GM23248 (cell line): ENCODE measurements around the gene ZNF576. TPM values are rescaled to one million over a fixed set of nuclear protein-coding genes. Genes with fewer than 3 reads are reported as not detected.

ENCODE experiments used
- DNase-seq: peaks from one replicate; pipeline ENCODE4 v3.0.0-alpha.2; 2015
- H2AFZ ChIP-seq: fragments of 200-600 bp; sonication (generic); 2 replicates; pipeline ENCODE4 v1.6.1; 2016; ENCODE audit warnings: antibody characterized with exemption
- H3F3A ChIP-seq: fragments of 200-600 bp; sonication (generic); 2 replicates; pipeline ENCODE4 v1.6.1; 2016; ENCODE audit warnings: mild to moderate bottlenecking, antibody characterized with exemption, mixed run types; ENCODE audit not compliant: insufficient read depth
- H3K27ac ChIP-seq: fragments of 200-600 bp; sonication (generic); 2 replicates; pipeline ENCODE4 v1.5.1; 2016; ENCODE audit warnings: mild to moderate bottlenecking
- H3K27me3 ChIP-seq: fragments of 200-600 bp; sonication (generic); replicated peaks from 2 replicates; pipeline ENCODE4 v1.6.1; 2016; ENCODE audit warnings: mild to moderate bottlenecking; ENCODE audit not compliant: insufficient read depth
- H3K36me3 ChIP-seq: fragments of 200-600 bp; sonication (generic); 2 replicates; pipeline ENCODE4 v1.6.1; 2016; ENCODE audit warnings: low read depth, mild to moderate bottlenecking
- H3K4me1 ChIP-seq: fragments of 200-600 bp; sonication (generic); 2 replicates; pipeline ENCODE4 v1.6.1; 2016; ENCODE audit warnings: mild to moderate bottlenecking; ENCODE audit not compliant: insufficient read depth
- H3K4me2 ChIP-seq: fragments of 200-600 bp; sonication (generic); one replicate; pipeline ENCODE4 v1.6.1; 2016; ENCODE audit warnings: mild to moderate bottlenecking; ENCODE audit not compliant: unreplicated experiment
- H3K4me3 ChIP-seq: fragments of 200-600 bp; sonication (generic); 2 replicates; pipeline ENCODE4 v1.5.1; 2016; ENCODE audit warnings: mild to moderate bottlenecking
- H3K79me2 ChIP-seq: fragments of 200-600 bp; sonication (generic); 2 replicates; pipeline ENCODE4 v1.6.1; 2016; ENCODE audit warnings: mild to moderate bottlenecking; ENCODE audit not compliant: insufficient read depth
- H3K9ac ChIP-seq: fragments of 200-600 bp; sonication (generic); 2 replicates; pipeline ENCODE4 v1.6.1; 2016; ENCODE audit warnings: mild to moderate bottlenecking
- H3K9me2 ChIP-seq: fragments of 200-600 bp; sonication (generic); 2 replicates; pipeline ENCODE4 v1.6.1; 2016; ENCODE audit warnings: mixed run types, mild to moderate bottlenecking, moderate library complexity; ENCODE audit not compliant: insufficient read depth
- H3K9me3 ChIP-seq: fragments of 200-600 bp; sonication (generic); one replicate; pipeline ENCODE4 v1.6.1; 2017; ENCODE audit warnings: low read depth
- H4K20me1 ChIP-seq: fragments of 200-600 bp; sonication (generic); 2 replicates; pipeline ENCODE4 v1.6.0; 2016; ENCODE audit not compliant: insufficient read depth
- EZH2 ChIP-seq: fragments of 200-600 bp; sonication (generic); IDR thresholded peaks from 2 replicates; pipeline ENCODE4 v1.6.1; 2018; ENCODE audit warnings: antibody characterized with exemption, mild to moderate bottlenecking; ENCODE audit not compliant: insufficient read depth, poor library complexity, severe bottlenecking
- EZH2phosphoT487 ChIP-seq: fragments of 200-600 bp; sonication (generic); IDR thresholded peaks from 2 replicates; pipeline ENCODE4 v1.6.1; 2018; ENCODE audit warnings: antibody characterized with exemption, moderate library complexity, mild to moderate bottlenecking, low read depth; ENCODE audit not compliant: insufficient read depth
- WGBS, 2 experiments: methylation state at CpG; one replicate each; pipeline ENCODE4 v1.1.6; 2015 to 2017; ENCODE audit warnings: low lambda C conversion rate in 2 of 2, low coverage in 1 of 2; ENCODE audit errors: missing lambda C conversion rate in 2 of 2; 5-methylcytosine and 5-hydroxymethylcytosine counted together
- in situ Hi-C: fragments of 300-500 bp; cut with MboI; formaldehyde crosslinking; loops from 2 replicates; pipeline ENCODE4 v1.15.0; 2020
- polyA plus RNA-seq: library from polyadenylated mRNA; unstranded; fragments of >200 nt; fragmentation: Nextera tagmentation; extraction: Ambion mirVana; gene quantifications from 2 replicates; pipeline ENCODE4 v1.2.1, GENCODE V29; 2016
- total RNA-seq: library from RNA; depleted of rRNA; stranded (reverse); fragments of >200 nt; shearing (Covaris generic); gene quantifications from 2 replicates; pipeline ENCODE4 v1.2.3, GENCODE V29; 2014

Gene ZNF576
- total and polyA plus RNA-seq, 2 experiments from 2014 or later, result 11.7 to 19.3 TPM

DNA sequence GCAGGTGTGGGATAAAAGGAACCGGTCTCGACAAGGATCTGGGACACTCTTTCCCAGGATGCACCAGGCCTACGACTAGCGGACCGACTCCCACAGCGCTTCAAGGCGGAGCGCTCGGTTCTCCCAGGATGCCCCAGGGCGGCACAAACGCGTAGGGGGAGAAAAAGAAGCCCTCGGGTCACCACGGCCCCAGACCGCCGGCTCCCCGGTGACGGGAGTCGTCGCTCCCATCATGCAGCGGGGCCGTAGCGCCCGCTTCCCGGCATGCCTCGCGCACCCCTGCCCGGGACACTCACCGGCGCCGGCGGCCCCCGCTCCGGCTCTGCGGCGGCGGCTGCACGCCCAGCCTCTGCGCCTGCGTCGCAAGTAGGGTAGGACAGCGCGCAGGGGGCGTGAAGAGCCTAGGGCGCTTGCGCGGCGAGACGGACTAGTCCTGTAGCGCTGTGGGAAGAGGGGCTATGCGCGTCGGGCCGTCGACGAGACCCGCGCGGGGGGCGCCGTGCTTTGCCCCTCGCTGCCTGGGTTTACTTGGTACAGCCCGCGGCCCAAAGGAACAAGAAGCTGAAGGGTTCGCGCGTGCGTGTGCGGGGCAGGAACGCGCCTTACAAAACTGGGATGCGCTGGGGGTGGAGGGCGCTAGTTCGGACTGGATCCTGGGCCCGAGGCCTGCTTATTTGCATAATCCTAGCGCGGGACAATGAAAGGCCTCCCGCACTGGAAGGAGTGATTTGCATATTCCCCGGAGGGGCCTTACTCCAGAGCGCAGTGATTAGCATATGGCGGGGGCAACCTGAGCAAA, 23.1 kb downstream of the ZNF576 start, which contains the start of gene ZNF428:
ZNF428 (minus strand) TSS at position 368 of the 799 bp plus-strand sequence. CDS start 5,325 bp downstream, outside the sequence.
- WGBS, 2 experiments, result 2% methylated on average over 54 to 78 of the region's 81 CpGs
- Histone ChIP-seq H3K27me3 (no peaks in the 10 kb centered on the region), H3K79me2 (peaks cover 59% of the 10 kb centered on the region), H3K27ac (peak within 1 kb of the TSS; percentile 70), H3K36me3 (no peaks in the 10 kb centered on the region), H3K4me3 (peak within 1 kb of the TSS; percentile 73), H3K9ac (peak within 1 kb of the TSS; percentile 85), H3K4me1 (peaks cover 12% of the 10 kb centered on the region), H3K4me2 (peak within 1 kb of the TSS; percentile 96), H3K9me3 (no peaks in the 10 kb centered on the region), H2AFZ (peak within 1 kb of the TSS; percentile 92), H4K20me1 (no peaks in the 10 kb centered on the region), H3K9me2 (no peaks in the 10 kb centered on the region), H3F3A (peaks cover 4% of the 10 kb centered on the region; the same call in 1 of the 2 replicates)
- in situ Hi-C loops, result no loop called here
- no peak for TF ChIP-seq EZH2
- TF ChIP-seq EZH2phosphoT487, result no peak
- DNase-seq, result peak; percentile 97

DNA sequence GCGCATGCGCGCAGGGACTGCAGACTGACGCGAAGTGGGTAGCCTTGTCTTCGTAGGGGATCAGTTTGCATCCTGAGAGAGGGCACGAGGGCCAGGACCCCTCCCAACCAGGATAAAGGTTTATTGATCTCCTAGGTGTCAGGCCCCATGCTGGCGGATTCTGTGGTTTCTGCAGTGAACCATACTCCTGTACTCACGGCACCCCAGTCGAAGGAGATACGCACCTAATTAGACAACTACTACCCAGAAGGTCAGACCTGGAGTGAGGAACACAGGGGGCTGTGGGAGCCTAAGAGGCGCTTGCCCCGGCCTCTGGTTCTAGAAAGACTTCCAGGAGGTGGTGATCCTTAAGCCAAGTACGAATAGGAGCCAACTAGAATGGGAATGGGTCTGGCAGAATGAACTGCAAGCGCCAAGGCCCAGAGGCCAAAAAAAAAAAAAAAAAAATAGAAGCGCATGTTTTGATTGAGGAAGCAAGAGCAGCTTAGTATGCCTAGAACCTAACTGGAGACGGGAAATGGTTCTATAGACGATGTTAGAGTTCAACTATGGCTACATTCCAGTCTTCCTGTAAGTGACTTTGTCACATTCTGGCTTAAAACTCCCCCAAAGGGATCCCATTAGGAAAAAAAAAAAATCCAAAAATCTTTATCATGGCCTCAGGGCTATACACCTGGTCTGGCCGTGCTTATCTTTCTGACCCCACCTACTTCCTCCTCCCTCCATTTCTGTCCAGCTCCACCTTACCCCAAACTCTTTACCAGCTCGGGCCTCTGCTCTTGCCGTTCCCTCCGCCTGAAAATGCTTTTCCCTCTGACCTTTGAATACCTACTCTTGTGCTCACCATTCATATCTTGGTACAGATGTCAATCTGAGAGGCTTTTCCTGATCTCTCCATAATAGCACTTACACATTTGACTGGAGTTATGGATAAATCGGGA, 23.9 kb downstream of the ZNF576 start:
- in situ Hi-C loops, result no loop called here

DNA sequence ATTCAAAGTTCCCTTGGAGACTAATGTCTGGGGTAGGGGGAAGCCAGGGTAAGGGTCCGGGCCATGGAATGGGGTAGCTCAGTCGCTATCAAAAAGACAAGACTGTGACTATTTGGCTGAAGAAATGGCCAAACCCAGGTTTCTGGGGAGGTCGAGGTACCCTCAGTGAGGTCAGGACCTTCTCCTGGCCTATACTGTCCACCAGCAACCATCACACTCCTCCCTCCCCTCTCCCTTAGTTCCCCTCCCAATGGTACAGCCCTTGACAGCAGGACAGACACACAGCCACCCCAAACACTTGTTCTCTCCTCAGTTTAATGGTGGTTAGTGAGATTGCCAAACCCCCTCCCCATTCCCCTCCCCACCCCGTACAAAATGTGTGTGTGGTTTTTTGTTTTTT, 25.7 kb downstream of the ZNF576 start:
- Histone ChIP-seq H3K27ac (no peak overlapping the region), H3K9me2 (no peaks in the 10 kb centered on the region), H2AFZ (no peak overlapping the region), H3K4me3 (no peak overlapping the region), H3K9ac (no peak overlapping the region), H3K27me3 (0 out of 2 replicates have a peak, but pooled peaks cover 4% of the 10 kb centered on the region), H3K4me1 (peaks cover 12% of the 10 kb centered on the region), H4K20me1 (no peaks in the 10 kb centered on the region), H3K79me2 (peaks cover 33% of the 10 kb centered on the region), H3K36me3 (no peaks in the 10 kb centered on the region), H3K4me2 (no peak overlapping the region), H3K9me3 (no peaks in the 10 kb centered on the region), H3F3A (peaks cover 4% of the 10 kb centered on the region; the same call in 1 of the 2 replicates)
- in situ Hi-C loops, result no loop called here
- no peak for DNase-seq
- no peak for TF ChIP-seq EZH2
- TF ChIP-seq EZH2phosphoT487, result no peak
- WGBS, 2 experiments, result 69 to 76% methylated on average over 4 of the region's 4 CpGs

More for the DNA sequence above, 23.9 kb downstream of the ZNF576 start:
- TF ChIP-seq EZH2 (no peak), EZH2phosphoT487 (no peak)
- Histone ChIP-seq H3K4me2 (peak overlapping the region; percentile 96), H3K9me3 (no peaks in the 10 kb centered on the region), H3K4me1 (peaks cover 12% of the 10 kb centered on the region), H3K9ac (peak overlapping the region; percentile 85), H3F3A (peaks cover 4% of the 10 kb centered on the region; the same call in 1 of the 2 replicates), H3K79me2 (peaks cover 50% of the 10 kb centered on the region), H3K27ac (peak overlapping the region; percentile 70), H2AFZ (peak overlapping the region; percentile 92), H3K4me3 (peak overlapping the region; percentile 73), H3K27me3 (no peaks in the 10 kb centered on the region), H4K20me1 (no peaks in the 10 kb centered on the region), H3K9me2 (no peaks in the 10 kb centered on the region), H3K36me3 (no peaks in the 10 kb centered on the region)
- 38 to 41% methylated on average over 23 of the region's 23 CpGs for WGBS, 2 experiments
- no peak for DNase-seq

DNA sequence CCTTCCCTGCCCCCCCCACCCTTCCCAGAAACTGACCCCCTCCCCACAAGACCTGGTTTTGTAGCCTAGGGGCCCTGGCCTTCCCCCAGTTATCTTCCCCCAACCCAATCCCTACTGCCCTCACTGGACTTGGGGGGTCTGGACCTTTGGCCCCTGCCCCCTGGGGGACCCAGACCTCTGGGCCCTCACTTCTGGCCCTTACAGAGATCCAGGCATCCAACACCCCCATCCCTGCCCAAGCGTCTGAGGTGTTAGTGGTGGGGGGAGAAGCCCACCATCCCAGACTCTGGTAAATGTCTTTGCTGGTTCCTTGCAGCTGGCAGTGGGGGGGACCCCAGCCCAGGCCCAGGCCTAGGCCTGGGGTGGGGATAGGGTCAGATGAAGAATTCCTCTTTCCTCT, 26.6 kb downstream of the ZNF576 start:
- H3K27ac ChIP-seq, result no peak overlapping the region
- H3F3A ChIP-seq, result peaks cover 4% of the 10 kb centered on the region; the same call in 1 of the 2 replicates
- H3K27me3 ChIP-seq, result 0 out of 2 replicates have a peak, but pooled peaks cover 4% of the 10 kb centered on the region
- no peak overlapping the region for H3K4me3 ChIP-seq
- DNase-seq, result no peak
- H3K4me1 ChIP-seq, result peaks cover 12% of the 10 kb centered on the region
- TF ChIP-seq EZH2, result no peak
- no peak for TF ChIP-seq EZH2phosphoT487
- peaks cover 24% of the 10 kb centered on the region for H3K79me2 ChIP-seq
- no peak overlapping the region for H3K9ac ChIP-seq
- H3K9me3 ChIP-seq, result no peaks in the 10 kb centered on the region
- H4K20me1 ChIP-seq, result no peaks in the 10 kb centered on the region
- in situ Hi-C loops, result no loop called here
- WGBS, 2 experiments, result 100% methylated on average over 1 of the region's 1 CpG
- H3K36me3 ChIP-seq, result no peaks in the 10 kb centered on the region
- no peaks in the 10 kb centered on the region for H3K9me2 ChIP-seq
- no peak overlapping the region for H2AFZ ChIP-seq
- H3K4me2 ChIP-seq, result no peak overlapping the region
